H1 (cell line): ENCODE results near the gene OTUD5.

Experiments
- EZH2 ChIP-seq: fragments of 200-600 bp; sonication (generic); IDR thresholded peaks from 2 replicates; pipeline ENCODE4 v1.7.1; 2012; ENCODE audit warnings: low read depth, mild to moderate bottlenecking, moderate library complexity, low read length, inconsistent platforms; ENCODE audit not compliant: severe bottlenecking
- POLR2A ChIP-seq, 2 experiments: IDR thresholded peaks; 1 replicate in 1 of 2; 2 replicates in 1 of 2; pipeline ENCODE4 v1.6.1; 2011; ENCODE audit warnings: low read depth in 2 of 2, low read length in 2 of 2, mild to moderate bottlenecking in 2 of 2; ENCODE audit errors: control extremely low read depth in 1 of 2
- SP4 ChIP-seq: IDR thresholded peaks from 2 replicates; pipeline ENCODE4 v1.6.1; 2012; ENCODE audit warnings: low read length, inconsistent platforms
- TF ChIP-seq, protein P1 (sequence below), 3 experiments: IDR thresholded peaks; 1 replicate in 2 of 3; 2 replicates in 1 of 3; pipeline versions ENCODE4 v1.5.1 to v1.6.1; 2011; ENCODE audit warnings: low read length in 3 of 3, mild to moderate bottlenecking in 3 of 3, inconsistent platforms in 2 of 3, low read depth in 1 of 3, moderate library complexity in 1 of 3; ENCODE audit not compliant: insufficient read depth in 1 of 3; ENCODE audit errors: control extremely low read depth in 1 of 3

DNA sequence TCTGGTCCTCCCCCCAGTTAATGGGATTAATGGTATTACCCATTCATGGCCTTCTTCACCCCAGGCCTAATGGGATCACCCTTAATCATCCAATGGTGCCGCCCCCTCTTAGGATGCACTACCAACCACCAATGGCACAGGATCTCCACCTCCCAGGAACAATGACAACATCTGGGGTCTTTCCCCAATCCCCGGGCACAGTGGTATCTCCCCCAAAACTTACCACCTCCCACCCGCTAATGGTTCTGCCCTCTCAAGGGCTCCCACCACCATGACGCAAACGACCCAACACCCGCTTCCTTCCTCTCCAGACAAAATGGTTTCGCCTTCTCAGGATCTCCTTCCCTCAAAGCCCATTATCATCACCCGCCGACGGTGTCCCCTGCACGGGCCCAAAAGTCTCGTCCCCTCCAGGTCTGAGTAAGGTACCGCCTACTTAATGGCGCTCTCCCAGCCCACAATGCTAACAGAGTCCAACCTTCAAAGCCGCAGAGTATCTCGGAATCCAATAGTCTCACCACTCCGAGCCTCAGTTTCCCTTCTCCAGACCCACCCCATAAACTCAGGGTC is 44.2 kb upstream of the OTUD5 start:
- TF ChIP-seq POLR2A (IDR thresholded peaks at IDR 0.05; ENCODE audit: control extremely low read depth in 1 of 2, low read depth in 2 of 2, low read length in 2 of 2) = no peak
- TF ChIP-seq, protein P1, sequence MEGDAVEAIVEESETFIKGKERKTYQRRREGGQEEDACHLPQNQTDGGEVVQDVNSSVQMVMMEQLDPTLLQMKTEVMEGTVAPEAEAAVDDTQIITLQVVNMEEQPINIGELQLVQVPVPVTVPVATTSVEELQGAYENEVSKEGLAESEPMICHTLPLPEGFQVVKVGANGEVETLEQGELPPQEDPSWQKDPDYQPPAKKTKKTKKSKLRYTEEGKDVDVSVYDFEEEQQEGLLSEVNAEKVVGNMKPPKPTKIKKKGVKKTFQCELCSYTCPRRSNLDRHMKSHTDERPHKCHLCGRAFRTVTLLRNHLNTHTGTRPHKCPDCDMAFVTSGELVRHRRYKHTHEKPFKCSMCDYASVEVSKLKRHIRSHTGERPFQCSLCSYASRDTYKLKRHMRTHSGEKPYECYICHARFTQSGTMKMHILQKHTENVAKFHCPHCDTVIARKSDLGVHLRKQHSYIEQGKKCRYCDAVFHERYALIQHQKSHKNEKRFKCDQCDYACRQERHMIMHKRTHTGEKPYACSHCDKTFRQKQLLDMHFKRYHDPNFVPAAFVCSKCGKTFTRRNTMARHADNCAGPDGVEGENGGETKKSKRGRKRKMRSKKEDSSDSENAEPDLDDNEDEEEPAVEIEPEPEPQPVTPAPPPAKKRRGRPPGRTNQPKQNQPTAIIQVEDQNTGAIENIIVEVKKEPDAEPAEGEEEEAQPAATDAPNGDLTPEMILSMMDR (IDR thresholded peaks at IDR 0.05; ENCODE audit: control extremely low read depth in 1 of 3, insufficient read depth in 1 of 3, low read depth in 1 of 3, low read length in 3 of 3) = no peak
- no peak for TF ChIP-seq EZH2
- no peak for TF ChIP-seq SP4
